ENCODE data around the gene KCTD13.
A peak's percentile ranks its signal among the peaks of the same experiment; 100 is the strongest.
"Not testable (repeated sequence)": the region's sequence is repeated elsewhere in the genome, so short reads cannot be mapped to it uniquely, and the experiment has no call there.

The KCTD13 gene

DNA sequence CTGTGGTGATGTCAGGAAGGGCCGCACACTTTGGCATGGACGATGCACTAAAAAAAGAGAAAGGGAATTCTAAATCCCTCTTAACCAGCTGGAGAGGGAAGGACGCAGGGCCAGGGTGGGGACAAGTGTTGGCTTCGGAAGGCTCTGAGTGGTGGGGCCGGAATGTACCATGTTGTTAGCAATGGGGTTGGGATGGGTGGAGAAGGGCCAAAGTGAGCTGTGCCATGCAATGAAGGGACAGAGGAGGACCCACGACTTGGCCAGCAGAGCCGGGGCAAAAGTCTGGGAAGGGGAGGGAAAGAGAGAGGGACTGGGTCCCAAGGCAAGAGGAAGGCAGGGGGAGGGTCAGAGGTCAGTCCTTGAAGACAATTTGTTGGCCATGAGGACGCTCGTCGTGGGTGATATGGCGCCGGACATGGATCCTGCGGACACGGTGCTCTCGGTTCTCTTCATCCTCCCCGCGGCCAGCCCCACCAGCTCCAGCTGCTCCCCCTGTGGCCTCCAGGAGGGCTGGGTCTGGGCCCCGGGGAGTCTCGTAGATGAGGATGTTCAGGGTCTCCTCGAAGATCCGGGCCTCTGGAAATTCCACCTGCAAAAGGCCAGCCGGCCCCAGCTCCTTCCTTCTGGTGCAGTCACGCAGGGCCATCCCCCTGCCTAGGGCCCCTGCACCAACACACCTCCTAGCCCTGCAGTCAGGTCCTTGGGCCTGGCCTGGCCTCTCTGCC, 19.3 kb downstream of the KCTD13 start:
- DNase-seq (ENCODE audit: low spot score): no peak

- DNase-seq (ENCODE audit: low spot score): no peak
Measured at GRCh38 chr16:29905668-29906067, 20.4 kb downstream of the KCTD13 start.

GRCh38 chr16:29904947-29905346, 21.1 kb downstream of the KCTD13 start:
- DNase-seq (ENCODE audit: low spot score): no peak

DNA sequence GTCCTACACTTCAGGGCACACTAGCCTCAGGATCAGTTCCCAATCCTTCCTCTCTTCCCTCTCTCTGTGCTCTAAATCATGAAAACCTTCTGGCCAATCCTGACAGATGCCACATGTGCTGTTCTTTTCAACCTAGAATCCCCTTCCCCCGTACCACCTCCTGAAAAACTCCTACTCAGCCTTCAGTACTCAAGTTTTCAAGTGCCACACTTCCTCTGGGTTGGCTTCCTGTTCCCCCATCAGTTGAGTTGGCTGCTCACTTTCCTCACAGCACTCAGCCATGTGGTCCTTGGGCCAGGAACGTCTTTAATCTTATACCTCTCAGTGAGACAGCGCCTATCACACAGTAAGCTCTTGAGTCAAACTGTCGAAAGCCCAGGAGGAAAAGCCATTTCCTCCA, 22.4 kb downstream of the KCTD13 start:
- DNase-seq (ENCODE audit: low spot score): no peak

DNA sequence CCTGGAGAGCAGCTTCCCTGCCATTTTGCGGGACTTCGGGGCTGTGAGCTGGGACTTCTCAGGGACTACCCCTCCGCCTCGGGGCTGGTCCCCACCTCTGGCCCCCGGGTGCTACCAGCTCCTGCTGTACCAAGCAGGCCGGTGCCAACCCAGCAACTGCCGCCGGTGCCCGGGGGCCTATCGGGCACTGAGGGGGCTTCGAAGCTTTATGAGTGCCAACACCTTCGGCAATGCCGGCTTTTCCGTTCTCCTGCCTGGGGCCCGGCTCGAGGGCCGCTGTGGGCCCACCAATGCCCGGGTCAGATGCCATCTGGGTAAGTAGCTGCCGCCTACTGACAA, 24.4 kb downstream of the KCTD13 start:
- DNase-seq (ENCODE audit: low spot score): no peak

DNA sequence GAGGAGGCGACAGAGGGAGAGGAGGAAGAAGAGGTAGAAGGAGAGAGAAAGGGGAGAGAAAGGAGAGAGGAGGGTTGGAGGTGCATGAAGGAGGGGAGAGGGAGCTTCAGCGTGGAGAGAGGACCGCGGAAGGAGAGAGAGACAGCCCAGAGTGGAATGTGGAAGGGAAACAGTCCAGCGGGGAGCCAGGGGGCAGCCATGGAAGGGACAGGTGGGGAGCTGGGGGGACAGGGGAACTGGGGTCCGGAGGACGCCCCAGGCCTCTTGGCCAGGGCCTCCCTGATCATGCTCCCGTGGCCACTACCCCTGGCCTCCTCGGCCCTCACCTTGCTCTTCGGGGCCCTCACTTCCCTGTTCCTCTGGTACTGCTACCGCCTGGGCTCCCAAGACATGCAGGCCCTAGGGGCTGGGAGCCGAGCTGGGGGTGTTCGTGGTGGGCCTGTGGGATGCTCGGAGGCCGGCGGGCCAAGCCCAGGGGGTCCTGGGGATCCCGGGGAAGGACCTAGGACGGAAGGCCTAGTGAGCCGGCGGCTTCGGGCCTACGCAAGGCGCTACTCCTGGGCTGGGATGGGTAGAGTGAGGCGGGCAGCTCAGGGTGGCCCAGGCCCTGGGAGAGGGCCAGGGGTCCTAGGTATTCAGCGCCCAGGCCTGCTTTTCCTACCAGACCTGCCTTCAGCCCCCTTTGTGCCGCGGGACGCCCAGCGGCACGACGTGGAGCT, 25.0 kb downstream of the KCTD13 start:
- DNase-seq (ENCODE audit: low spot score): no peak

DNA sequence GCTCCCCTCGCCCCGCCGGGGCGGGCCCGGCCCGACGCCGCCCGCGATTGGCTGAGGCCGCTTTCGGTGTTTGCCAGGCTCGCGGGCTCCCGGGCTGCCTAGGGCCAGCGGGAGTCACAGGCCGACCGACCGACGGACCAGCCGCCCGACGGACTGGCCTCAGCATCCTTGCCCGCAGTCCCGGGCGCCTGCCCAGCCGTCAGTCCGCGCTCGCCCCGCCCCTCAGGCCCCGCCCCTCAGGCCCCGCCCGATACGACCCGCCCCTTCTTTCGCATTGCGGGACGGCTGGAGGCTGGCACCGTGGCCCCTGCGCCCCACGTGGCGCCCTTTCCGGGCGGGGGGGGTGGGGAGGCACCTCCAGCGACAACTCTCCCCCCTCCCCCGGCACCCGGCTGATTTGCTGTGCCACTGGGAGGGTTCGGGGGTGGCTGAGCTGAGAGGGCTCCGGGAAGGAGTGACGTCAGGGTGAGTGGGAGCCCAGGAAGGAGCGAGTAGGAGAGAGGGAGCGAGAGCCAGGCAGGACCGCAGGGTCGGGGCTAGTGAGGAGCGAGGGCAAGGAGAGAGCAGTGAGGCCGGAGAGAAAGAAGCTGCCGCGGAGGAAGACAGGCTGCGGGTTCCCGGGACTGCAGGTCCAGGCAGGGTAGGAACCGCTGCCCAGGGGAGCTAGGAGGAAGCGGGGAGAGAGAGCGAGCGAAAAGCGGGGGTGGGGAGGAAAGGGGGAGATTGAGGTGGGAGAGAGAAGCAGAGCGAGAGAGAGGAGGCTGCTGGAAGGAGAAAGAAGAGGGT, 25.7 kb downstream of the KCTD13 start, which contains the start of gene ASPHD1:
Gene ASPHD1 (plus strand): TSS at position 387 of the 786 bp plus-strand sequence. CDS start 484 bp downstream, outside the sequence.
- peak; percentile 89 for DNase-seq (ENCODE audit: low spot score)

- peak; percentile 60 for DNase-seq (ENCODE audit: low spot score)
Measured at GRCh38 chr16:29899516-29900101, 26.4 kb downstream of the KCTD13 start, which contains the start of gene SEZ6L2. Gene SEZ6L2 (minus strand): TSS chr16:29899550. CDS start chr16:29899019, 531 bp downstream.

- no peak for DNase-seq (ENCODE audit: low spot score)
Measured at GRCh38 chr16:29898804-29899515, 27.1 kb downstream of the KCTD13 start.

- no peak for DNase-seq (ENCODE audit: low spot score)
Measured at GRCh38 chr16:29898135-29898803, 27.8 kb downstream of the KCTD13 start.

GRCh38 chr16:29897333-29897732, 28.7 kb downstream of the KCTD13 start:
- DNase-seq (ENCODE audit: low spot score): no peak

DNA sequence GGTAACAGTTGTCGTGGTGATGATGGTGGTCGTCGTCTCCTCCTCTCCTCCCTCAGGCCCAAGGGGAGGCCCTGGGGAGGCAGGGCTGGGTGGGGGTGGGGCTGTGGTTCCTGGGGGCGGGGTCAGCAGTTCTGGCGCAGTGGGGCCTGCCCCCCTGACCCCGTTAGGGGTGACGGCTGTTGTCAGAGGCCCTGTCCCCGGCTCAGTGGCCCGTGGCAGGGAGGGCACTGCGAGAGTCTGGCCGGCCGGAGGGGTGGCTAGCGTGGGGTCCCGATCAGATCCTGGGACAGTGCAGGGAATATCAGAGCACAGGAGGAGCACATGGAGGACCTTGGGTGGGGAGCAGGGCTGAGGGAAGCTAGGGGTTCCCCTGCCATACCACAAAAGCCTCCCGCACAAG, 29.2 kb downstream of the KCTD13 start:
- DNase-seq (ENCODE audit: low spot score): no peak

DNA sequence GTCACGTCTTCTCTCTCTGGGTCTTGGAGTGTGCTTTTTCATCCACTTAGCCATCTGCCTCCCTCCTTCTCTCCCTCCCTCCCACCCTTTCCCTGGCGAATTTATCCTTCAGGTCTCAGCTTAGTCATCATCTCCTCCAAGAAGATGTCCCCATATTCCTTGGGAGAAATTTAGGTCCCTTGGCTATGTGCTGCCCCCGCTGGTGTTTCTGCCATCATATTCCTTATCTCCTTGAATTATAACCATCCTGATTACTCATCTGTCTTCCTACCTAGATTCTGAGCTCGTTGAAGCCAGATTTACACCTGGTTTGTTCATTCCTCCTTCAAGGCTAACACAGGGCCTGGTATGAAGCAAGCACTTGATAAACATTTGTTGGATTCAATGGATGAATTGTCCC, 31.7 kb downstream of the KCTD13 start:
- DNase-seq (ENCODE audit: low spot score): no peak

- DNase-seq (ENCODE audit: low spot score): no peak
Measured at GRCh38 chr16:29893553-29893952, 32.5 kb downstream of the KCTD13 start.

GRCh38 chr16:29892458-29892813, 33.6 kb downstream of the KCTD13 start:
- no peak for DNase-seq (ENCODE audit: low spot score)

DNA sequence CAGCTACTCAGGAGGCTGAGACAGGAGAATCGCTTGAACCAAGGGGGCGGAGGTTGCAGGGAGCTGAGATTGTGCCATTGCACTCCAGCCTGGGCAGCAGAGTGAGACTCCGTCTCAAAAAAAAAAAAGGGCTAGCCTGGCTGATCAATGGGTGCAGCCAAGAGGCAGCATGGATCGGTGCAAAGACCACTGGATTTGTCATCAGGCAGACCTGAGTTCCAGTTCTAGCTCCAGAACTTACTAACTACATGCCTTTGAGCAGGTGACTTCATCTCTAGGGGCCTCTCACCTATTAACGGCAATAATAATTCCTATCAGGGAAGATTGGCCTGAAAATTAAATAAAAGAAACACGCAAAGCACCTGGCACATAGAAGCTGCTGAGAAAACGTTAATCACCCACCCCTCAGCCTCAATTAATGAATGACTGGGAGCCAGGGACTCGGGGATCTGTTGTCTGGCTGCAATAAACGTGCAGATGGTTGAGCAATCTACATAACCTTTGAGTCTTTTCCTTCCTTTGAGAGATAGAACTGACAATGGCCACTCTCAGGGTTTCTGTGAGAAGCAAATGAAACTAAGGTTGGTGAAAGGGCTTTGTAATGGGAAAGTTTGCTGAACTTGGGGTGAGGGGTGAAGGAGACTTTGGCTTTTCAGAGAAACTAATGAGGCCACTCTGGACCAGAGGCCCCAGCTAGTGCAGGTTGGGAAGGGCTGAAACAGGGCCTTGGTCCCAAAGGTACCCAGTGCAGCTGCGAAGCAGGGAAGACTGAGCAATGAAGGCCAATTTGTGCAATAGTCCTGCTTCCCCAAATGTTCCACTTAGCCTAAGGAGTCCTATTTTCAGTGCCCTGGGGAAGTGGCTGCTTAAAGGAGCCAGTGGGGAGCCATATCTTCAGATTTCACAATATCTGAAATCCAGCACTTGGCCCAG, 34.2 kb downstream of the KCTD13 start:
- no peak for DNase-seq (ENCODE audit: low spot score)

- DNase-seq (ENCODE audit: low spot score): not testable (repeated sequence)
Measured at GRCh38 chr16:29889372-29889771, 36.7 kb downstream of the KCTD13 start.

GRCh38 chr16:29883987-29884386, 42.0 kb downstream of the KCTD13 start:
- no peak for DNase-seq (ENCODE audit: low spot score)

GRCh38 chr16:29881050-29881449, 45.0 kb downstream of the KCTD13 start:
- DNase-seq (ENCODE audit: low spot score): no peak

DNA sequence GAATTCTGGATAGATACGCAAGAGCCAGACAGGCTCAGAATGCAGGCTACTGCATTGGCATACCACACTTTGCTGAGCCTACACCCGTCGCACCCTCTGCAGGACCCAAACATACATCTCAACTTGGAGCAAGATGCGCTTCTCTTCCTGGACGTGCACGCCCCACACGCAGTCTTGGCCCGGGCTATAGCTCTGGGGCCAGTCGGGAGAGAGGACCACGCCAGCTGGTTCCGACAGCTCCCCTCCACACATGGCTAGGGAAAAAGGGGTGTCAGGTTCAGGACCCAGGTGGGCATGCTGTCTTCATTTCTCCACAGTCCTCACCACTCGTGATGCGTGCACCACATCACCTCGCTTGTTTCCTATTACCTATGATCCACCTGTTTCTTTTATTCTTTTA, 47.9 kb downstream of the KCTD13 start:
- no peak for DNase-seq (ENCODE audit: low spot score)
